GM19452 (cell line): ENCODE measurements around the gene ADAMTSL2.

Source experiments
- ATAC-seq: cut with Tn5 transposase; IDR thresholded peaks from one replicate; pipeline ENCODE4 v1.9.1; 2021; ENCODE audit not compliant: unreplicated experiment

ADAMTSL2 gene

GRCh38 chr9:133603135-133603927, 68.8 kb downstream of the ADAMTSL2 start:
- no peak for ATAC-seq

GRCh38 chr9:133604214-133604613, 69.7 kb downstream of the ADAMTSL2 start:
- ATAC-seq, result no peak

- no peak for ATAC-seq
Observed at GRCh38 chr9:133604856-133605255, 70.4 kb downstream of the ADAMTSL2 start.

GRCh38 chr9:133605446-133605845, 70.9 kb downstream of the ADAMTSL2 start:
- no peak for ATAC-seq

GRCh38 chr9:133605856-133606707, 71.6 kb downstream of the ADAMTSL2 start:
- ATAC-seq, result no peak

GRCh38 chr9:133606708-133607025, 72.2 kb downstream of the ADAMTSL2 start:
- no peak for ATAC-seq

GRCh38 chr9:133607381-133607780, 72.9 kb downstream of the ADAMTSL2 start:
- ATAC-seq, result no peak

- ATAC-seq, result no peak
Observed at GRCh38 chr9:133607976-133608375, 73.5 kb downstream of the ADAMTSL2 start.

- no peak for ATAC-seq
Observed at GRCh38 chr9:133608382-133608781, 73.9 kb downstream of the ADAMTSL2 start.

- ATAC-seq, result no peak
Observed at GRCh38 chr9:133608889-133609288, 74.4 kb downstream of the ADAMTSL2 start.

- ATAC-seq, result no peak
Observed at GRCh38 chr9:133609311-133610098, 75.0 kb downstream of the ADAMTSL2 start, which contains the start of gene FAM163B. TSS of gene FAM163B (minus strand) at chr9:133609389. CDS start at chr9:133580223, 29,166 bp downstream.

- no peak for ATAC-seq
Observed at GRCh38 chr9:133610845-133611244, 76.3 kb downstream of the ADAMTSL2 start.

GRCh38 chr9:133612051-133612450, 77.5 kb downstream of the ADAMTSL2 start:
- no peak for ATAC-seq

- no peak for ATAC-seq
Observed at GRCh38 chr9:133612816-133613215, 78.3 kb downstream of the ADAMTSL2 start.

GRCh38 chr9:133613432-133613831, 78.9 kb downstream of the ADAMTSL2 start:
- no peak for ATAC-seq

- no peak for ATAC-seq
Observed at GRCh38 chr9:133614056-133614455, 79.6 kb downstream of the ADAMTSL2 start.

GRCh38 chr9:133614678-133615077, 80.2 kb downstream of the ADAMTSL2 start:
- ATAC-seq, result no peak

GRCh38 chr9:133615186-133615585, 80.7 kb downstream of the ADAMTSL2 start:
- ATAC-seq, result no peak

- ATAC-seq, result no peak
Observed at GRCh38 chr9:133615606-133616188, 81.2 kb downstream of the ADAMTSL2 start.

- ATAC-seq, result no peak
Observed at GRCh38 chr9:133616643-133617405, 82.3 kb downstream of the ADAMTSL2 start.
